HG03378 (cell line): Measurements from ENCODE around the gene GUCA1C.

Experiments
- ATAC-seq: cut with Tn5 transposase; IDR thresholded peaks from one replicate; pipeline ENCODE4 v1.9.1; 2021; ENCODE audit warnings: mild to moderate bottlenecking, moderate library complexity; ENCODE audit not compliant: unreplicated experiment

The GUCA1C gene, protein sequence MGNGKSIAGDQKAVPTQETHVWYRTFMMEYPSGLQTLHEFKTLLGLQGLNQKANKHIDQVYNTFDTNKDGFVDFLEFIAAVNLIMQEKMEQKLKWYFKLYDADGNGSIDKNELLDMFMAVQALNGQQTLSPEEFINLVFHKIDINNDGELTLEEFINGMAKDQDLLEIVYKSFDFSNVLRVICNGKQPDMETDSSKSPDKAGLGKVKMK

DNA sequence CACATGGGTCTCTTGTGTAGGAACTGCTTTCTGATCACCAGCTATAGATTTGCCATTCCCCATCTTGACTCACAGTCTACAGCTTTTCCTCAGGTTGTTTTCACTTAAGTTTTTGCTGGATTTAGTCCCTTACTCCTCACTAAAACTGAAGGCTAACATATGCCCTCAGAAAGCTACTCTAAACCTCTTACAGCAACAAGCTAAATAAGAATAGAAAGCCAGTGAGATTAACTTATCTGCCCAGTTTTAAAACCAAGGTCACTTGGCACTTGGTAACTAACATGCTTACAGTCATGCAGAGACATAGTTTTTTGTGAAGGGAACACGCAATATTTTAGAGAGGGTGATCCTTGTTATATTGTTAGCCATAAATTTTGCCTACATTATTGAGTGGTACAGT, at the start of gene GUCA1C:
Gene GUCA1C (minus strand): TSS at position 180 of the 400 bp plus-strand sequence. CDS start 117 bp downstream, at position 63.
- no peak for ATAC-seq

DNA sequence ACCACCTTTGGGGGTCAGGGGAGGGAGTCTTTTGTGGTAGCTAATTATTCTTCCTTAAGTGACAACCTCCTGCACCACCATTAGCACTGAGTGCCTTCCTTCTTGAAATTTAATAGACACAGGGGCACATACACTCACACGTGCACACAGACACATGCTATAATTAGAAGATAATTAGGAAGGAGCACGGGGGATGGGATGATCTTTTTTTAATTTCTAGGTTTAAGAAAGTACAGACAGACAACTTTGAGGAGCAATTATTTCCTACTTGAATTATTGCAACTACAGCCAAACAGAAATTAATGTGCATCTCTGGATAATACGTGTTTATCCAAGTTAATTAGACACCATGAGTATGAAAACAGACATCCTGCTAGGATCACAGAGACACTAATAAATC, 44.8 kb upstream of the GUCA1C start:
- no peak for ATAC-seq

DNA sequence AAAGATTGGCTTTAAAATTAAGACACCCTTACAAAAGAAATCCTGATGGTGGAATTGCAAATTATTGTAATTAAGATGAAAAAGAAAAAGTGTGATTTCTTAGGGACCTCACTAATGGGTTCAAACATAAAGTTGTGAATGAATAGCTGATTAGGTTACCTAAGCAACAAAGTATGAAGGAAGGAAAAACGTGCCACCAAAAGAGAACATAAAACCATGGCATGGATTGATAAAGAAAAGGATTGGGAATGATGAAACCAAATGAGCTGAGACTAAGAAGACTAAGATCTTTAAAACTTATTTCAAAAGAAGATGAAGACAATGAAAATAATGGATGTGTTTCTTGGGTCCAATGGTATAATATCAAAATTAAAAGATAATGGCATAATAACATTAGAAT, 32.2 kb upstream of the GUCA1C start:
- no peak for ATAC-seq

DNA sequence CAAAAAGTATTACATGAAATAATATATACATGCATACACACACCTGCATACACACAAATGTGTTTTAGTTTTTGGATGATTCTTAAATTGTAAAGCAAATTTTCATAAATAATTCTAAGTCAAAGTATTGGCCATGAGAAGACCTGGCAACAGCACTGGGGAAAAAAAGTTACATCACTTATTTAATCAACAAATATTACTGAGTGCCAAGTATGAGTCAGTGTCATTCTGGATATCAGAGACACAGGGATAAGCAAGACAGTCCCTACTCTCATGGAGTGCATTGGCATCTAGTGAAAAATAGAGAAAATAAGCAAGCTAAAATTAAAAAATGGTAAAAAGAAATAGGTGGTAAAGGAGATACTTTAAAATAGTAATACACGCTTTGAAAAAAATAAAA, 29.4 kb upstream of the GUCA1C start:
- no peak for ATAC-seq

DNA sequence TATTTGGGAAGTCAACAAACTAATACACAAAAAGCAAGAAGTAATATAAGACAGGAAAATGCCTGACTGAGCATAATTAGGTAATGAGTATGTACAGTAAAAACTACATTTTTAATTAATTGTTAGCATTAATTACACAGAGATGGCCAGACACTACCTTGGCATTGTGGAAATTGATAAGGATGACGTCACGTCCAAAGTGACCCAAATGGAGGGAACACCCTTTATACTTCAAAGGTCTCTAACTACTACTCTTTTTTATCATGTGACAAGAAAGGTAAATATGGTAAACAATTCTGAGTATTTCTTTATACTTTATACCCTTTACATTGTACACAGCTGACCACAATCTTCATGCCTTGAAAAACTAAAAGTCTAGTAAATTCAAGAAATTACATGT, 22.4 kb upstream of the GUCA1C start:
- no peak for ATAC-seq

DNA sequence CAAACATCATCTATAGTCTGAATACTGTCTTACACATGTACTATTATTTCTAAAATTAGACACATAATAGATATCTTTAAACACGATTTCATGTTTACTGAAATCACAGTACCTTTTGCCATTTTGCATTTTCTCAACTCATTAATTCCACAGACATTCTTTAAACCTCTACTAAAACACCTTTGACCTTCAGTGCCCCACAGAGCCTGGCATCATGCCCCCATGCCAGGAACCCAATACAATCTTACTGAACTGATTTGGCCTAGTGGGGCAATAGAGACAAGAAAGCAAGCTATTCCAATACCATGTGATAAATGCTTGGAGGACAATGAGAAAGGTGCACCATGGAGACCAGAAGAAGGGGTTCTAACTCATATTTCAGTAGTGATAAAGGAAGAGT, 19.3 kb upstream of the GUCA1C start:
- ATAC-seq: no peak

DNA sequence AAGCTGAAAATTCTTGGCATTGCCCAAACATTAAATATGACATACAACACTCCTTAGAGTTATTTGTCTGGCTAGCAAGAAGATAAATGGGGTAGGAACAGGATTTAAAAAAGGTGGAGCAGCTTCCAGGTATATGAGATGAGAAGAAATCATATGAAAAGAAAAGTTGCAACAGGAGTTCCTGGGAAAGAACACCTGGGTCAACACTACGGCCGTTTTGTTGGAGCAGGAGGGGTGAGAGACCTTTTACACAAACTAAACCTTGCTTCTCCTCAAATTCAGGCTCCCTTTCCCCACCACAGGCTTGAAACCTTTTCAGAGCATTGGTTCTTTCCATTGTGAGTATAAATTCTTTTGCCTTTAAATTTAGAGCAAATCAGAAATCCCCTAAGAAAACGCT, 18.8 kb upstream of the GUCA1C start:
- ATAC-seq: no peak

DNA sequence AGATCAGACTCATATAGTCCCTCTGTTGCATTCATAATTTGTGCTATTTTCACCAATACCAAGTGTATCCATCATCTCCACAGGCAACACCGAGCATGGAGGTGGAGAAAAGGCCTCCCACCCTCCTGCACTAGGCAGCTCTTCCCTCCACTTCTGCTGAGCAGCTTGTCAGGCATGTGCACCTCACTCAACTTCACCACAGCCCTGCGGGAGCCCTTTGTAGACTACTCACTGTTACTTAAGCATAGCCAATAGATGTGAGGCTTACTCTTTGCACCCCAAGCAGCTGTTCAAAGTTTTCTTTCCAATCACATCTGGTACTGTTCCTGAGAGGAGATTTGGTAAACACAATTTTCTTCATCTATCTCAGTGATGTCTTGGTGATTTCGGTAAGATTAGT, 16.9 kb upstream of the GUCA1C start:
- ATAC-seq: no peak

DNA sequence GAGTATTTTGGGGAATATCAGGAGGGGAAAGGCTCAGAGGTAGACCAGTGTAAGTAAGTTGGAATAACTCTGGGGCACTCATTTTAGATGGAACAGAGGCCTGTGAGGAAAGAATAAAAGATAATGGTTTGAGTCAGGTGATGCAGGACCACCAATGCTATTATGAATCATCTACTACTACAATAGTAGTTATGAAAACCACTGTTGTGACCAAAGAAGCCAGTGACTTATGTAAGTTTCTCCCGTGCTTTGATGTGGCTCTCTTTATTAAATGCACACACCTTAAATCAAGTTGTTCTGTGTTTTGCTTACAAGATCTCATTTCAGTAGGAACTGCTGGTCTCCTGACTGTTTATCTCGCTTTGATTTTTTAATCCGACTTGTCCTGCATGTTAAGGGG, 13.1 kb upstream of the GUCA1C start:
- ATAC-seq: no peak

DNA sequence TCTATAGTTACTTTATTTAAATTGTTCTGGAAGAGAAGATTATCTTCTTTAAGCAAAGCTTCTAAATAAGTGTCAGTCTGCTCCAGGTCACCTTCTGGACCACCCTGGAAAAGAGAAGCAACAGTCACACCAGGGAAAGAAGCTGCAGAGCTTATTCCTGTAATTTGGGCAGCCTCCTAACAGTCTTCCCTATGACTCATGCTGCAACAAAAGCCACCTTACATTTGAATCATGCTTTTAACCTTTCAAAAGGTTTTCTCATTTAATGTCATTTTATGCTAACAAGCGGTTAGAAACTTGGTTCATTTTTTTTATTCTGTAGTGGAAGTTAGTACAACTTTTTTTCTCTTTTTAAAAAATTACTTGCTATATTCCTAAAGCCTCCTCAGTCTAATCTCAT, 5.3 kb upstream of the GUCA1C start:
- no peak for ATAC-seq

DNA sequence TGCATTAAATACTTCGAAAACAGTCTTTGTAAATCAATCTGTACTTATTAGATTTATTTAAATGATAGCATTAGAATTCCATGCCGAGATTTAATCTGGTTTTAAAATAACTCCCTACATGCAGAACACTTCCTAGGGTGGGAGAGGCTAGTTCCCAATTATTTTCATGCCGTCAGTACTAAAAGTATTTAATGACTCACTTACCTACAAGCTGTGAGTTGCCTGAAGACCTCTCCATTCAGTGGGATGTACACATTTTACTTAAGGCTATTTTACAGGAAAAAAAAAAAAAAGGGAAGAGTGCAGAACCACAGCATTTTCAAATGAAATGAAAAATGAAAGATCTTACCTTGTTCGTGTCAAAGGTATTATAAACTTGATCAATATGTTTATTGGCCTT, 469 bp downstream of the GUCA1C start:
- no peak for ATAC-seq

DNA sequence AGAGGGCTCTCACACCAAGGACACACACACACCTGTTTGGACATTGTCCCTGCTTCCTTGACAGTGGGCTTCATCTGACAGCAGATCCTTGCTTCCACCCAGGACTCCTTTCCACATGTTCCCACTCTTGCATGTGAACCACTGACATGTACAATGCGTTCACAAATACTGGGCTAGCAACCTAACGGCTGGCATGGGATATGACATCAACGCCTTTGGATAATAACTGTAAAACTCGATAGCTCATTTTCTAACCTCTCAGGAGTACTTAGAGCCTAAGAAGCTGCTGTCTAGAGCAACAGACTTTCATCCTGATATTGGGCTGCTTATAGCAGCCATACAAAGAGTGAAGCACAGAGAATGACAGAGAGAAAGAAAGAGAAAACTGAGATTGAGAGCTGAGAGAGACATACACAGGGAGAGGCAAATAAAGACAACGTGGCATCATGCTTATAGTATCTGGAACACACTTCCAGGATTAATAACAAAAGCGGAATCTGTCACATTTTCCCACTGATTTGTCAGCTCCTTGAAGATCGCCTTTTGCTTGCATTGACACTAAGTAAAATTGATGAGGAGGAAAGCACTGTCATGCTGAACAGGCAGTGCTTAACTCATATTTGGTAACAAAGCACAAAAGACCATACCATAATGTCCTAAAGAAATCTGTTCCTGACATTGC, 1.7 kb downstream of the GUCA1C start:
- ATAC-seq: no peak

DNA sequence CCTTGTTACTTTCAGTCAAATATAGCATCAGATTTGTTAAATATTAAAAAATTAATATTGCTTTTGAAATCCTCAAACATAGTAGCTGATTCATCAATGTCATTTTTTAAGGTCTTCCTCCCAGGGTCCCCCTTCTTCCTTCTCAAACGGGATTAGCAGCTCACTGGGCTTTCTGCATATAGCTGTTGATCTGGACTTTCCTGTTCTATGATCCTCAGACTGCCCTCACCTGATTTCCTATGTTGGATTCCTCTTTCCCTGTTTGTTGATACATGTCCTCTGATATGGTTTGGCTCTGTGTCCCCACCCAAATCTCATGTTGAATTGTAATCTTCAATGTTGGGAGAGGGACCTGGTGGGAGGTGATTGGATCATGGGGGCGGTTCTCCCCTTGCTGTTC, 5.8 kb downstream of the GUCA1C start:
- no peak for ATAC-seq

DNA sequence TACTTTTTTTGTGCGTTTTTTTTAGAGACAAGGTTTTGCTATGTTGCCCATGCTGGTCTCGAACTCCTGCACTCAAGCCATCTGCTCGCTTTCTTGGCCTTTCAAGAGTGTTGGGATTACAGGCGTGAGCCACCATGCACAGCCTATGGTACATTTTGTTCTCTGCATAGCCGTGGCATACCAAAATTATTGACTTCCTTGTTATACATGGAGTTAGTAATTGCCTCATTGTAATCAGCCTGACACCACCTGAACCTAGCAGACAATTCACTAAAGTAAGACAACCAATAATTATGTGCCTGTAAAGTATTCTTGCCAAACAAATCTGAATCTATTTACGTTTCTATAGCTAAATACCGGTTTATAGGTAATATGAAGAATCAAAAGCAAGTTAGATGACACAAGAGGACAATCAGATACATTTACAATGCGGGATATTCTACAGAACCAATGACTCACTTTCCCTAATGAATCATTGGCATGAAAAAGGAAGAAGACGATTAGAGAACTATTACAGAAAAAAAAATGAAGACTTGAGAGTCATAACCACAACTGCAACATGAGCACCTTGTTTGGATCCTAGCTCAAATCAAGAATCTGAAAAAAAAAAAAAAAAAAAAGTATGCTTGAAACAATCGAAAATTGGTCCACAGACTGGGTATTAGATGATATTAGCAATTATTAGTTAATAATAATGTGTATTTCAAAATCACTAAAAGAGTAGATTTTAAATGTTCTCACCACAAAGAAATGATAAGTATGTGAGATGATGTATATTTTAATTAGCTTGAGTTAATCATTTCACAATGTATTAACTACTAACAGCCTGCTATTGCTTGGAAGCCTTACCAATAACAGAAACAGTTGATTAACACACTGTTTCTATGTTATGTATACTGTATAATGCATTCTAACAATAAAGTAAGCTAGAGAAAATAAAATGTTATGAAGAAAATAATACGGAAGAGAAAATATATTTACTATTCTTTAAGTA, 7.1 kb downstream of the GUCA1C start:
- no peak for ATAC-seq

DNA sequence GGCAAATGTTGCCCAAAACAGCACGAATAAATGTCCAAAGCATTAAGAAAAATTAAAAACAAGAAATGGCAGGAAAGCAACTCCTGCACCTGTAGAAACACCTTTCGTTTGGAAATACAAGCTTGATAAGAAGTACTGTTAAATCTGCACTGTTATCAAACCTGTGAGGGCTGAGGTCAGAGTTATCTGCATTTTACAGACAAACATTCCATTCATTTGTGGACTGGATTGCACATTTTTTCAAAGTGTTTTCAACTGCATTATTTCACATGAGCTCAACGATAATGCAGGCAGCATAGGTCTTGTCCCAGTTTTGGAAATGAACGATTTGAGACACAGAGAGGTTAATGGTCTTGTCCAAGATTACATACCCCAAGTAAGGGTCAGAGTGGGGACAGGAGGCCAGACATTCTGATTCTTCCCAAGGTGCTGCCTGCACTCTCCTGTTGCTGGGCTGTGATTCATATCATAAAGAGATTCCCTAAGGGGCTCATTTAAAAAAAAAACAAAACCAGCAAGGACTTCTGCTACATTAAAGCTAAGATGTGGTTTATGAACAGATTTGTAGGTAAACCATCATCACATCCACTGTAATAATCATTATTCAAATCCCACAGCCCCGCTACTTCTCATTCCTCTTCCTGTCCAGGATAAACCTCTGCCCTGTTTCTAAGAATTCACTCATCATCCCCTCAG, 13.0 kb downstream of the GUCA1C start:
- ATAC-seq: no peak

DNA sequence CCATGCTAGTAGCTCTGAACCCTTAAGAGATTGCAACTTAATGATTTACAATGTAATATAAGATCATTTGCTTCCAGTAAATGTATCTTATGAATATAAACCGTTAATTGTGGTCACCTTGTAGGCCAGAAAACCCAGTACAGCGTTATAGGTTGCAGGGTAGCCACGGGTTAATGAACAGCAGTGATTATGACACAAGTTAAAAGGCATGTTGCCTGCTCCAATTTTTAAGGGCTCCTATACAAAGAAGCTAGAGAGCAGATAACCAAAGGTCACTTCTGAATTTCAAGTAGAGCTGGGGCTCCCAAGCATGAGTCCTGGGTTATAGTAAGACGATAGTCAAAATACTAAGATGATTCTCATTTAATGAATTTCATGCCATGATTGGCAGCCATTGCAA, 13.5 kb downstream of the GUCA1C start:
- no peak for ATAC-seq

DNA sequence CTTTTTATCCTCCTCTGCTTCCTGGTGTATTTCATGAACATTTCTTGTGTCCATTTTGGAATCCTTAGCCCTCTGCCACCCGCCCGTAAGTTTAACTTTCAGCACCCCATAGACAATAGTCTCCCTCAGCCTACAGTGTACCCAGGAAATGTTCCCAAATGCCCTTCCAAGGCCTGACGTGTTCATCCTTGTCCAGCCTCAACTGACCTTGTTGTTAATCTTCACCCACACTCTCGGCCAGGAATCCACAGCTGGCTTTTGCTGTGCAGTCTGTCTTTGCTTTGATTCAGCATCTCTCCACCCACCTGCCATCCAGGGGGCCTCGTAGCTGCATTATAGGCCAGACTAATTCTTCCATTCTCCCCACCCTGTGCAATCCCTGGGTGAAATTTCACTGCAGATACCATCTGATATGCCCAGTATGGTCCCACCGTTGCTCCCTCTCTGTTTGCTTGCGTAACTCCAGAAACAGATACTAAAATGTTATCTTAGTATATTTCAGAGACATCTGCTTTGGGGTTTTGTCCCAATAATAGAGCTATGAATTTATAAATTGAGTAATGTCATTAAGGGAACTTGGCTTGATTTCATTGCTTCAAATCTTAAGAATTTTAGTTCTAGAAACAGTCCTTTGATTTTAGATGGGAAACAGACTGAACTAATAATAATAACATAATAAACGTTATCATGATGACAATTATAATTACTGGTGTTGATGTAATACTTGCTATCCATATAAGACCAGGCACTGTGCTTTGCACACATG, 16.6 kb downstream of the GUCA1C start:
- no peak for ATAC-seq

DNA sequence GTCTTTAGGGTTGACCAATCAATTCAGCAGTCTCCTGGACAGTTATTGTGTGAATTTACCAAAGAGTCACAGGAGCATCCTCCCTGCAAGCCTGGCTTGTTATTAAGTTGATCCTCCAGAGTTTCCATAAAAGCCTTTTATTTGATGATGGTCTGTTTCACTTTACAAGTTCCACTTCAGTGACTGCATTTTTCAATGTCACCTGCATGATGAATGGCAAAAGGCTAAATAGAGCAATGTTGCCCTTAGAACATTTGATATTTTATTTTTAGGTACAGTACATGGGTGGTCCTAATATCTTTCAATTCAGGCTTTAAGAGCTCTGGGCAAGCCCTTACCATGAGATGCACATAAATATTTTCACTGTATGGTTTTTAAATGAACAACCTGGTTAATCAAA, 22.6 kb downstream of the GUCA1C start:
- no peak for ATAC-seq

DNA sequence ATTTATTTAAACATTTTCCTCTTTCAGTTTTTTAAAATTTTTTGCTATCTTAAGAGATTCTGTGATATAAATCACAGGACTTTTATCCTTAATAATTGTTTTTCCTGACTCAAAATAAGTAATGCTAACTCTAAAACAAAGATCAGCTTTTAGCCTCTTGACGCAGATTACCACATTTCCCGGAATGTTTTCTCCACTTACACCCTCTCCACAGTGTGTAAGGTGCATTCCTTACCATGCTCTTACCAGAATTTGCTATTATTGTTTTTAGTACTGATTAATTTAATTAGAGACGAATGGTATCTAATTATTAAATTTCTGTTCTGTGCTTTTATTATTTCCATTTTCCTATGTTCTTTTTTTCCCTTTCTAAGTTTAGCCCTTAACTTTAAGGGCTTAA, 34.8 kb downstream of the GUCA1C start:
- no peak for ATAC-seq
